GM04503 (cell line): ENCODE results near the gene DDC.
"Not testable (repeated sequence)": the region's sequence is repeated elsewhere in the genome, so short reads cannot be mapped to it uniquely, and the experiment has no call there.

Experiments
- DNase-seq: peaks from one replicate; pipeline ENCODE4 v3.0.0-alpha.2; 2012; ENCODE audit warnings: low read depth

Gene DDC

GRCh38 chr7:50554431-50555322 is 10.5 kb downstream of the DDC start:
- no peak for DNase-seq

GRCh38 chr7:50553973-50554372 is 11.2 kb downstream of the DDC start:
- no peak for DNase-seq

GRCh38 chr7:50552921-50553320 is 12.3 kb downstream of the DDC start:
- DNase-seq = no peak

GRCh38 chr7:50552139-50552538 is 13.1 kb downstream of the DDC start:
- no peak for DNase-seq

GRCh38 chr7:50545613-50546012 is 19.6 kb downstream of the DDC start:
- not testable (repeated sequence) for DNase-seq

GRCh38 chr7:50544992-50545391 is 20.2 kb downstream of the DDC start:
- DNase-seq = no peak

GRCh38 chr7:50543776-50544442 is 21.3 kb downstream of the DDC start:
- no peak for DNase-seq

GRCh38 chr7:50542132-50542531 is 23.1 kb downstream of the DDC start:
- DNase-seq = no peak

- no peak for DNase-seq
Measured at GRCh38 chr7:50540785-50541579, 24.2 kb downstream of the DDC start.

GRCh38 chr7:50539725-50540124 is 25.5 kb downstream of the DDC start:
- no peak for DNase-seq

GRCh38 chr7:50538478-50538877 is 26.7 kb downstream of the DDC start:
- no peak for DNase-seq

GRCh38 chr7:50537417-50537816 is 27.8 kb downstream of the DDC start:
- DNase-seq = no peak

GRCh38 chr7:50535291-50535711 is 29.9 kb downstream of the DDC start:
- DNase-seq = peak; percentile 81

GRCh38 chr7:50534690-50535290 is 30.4 kb downstream of the DDC start:
- peak; percentile 93 for DNase-seq

- no peak for DNase-seq
Measured at GRCh38 chr7:50533866-50534265, 31.3 kb downstream of the DDC start.

- no peak for DNase-seq
Measured at GRCh38 chr7:50531928-50532327, 33.3 kb downstream of the DDC start.

GRCh38 chr7:50531401-50531911 is 33.7 kb downstream of the DDC start:
- DNase-seq = no peak

GRCh38 chr7:50530766-50531165 is 34.4 kb downstream of the DDC start:
- DNase-seq = no peak

GRCh38 chr7:50529093-50529862 is 35.9 kb downstream of the DDC start:
- no peak for DNase-seq

GRCh38 chr7:50528266-50529092 is 36.7 kb downstream of the DDC start:
- no peak for DNase-seq
